Large intestine (tissue), 1 donor: Measurements from ENCODE around the gene ZMYND8. TPM values are rescaled to one million over a fixed set of nuclear protein-coding genes. Genes with fewer than 3 reads are reported as not detected.

Experiments
- polyA plus RNA-seq: library from polyadenylated mRNA; unstranded; fragments of 120-200 nt; gene quantifications from one replicate; pipeline ENCODE4 v1.2.1, GENCODE V29; 2013

ZMYND8 gene
- polyA plus RNA-seq, 1 donor, result 25.5 TPM

Other genes starting within 250 kb of the ZMYND8 start
- 16.4 TPM for gene NCOA3, start 145.2 kb upstream of the ZMYND8 start, polyA plus RNA-seq